22Rv1 (cell line): ENCODE data around the gene PON3.

Experiments
- H3K27ac ChIP-seq: fragments of 450-650 bp; 2 replicates; pipeline ENCODE4 v1.5.1; 2017
- ZFX ChIP-seq: fragments of 450-650 bp; IDR thresholded peaks from 2 replicates; pipeline ENCODE4 v1.6.1; 2017; ENCODE audit warnings: antibody characterized with exemption, borderline replicate concordance
- TF ChIP-seq, protein P1 (sequence below): fragments of 450-650 bp; IDR thresholded peaks from 2 replicates; pipeline ENCODE4 v1.5.1; 2017; ENCODE audit warnings: mild to moderate bottlenecking

PON3 gene

DNA sequence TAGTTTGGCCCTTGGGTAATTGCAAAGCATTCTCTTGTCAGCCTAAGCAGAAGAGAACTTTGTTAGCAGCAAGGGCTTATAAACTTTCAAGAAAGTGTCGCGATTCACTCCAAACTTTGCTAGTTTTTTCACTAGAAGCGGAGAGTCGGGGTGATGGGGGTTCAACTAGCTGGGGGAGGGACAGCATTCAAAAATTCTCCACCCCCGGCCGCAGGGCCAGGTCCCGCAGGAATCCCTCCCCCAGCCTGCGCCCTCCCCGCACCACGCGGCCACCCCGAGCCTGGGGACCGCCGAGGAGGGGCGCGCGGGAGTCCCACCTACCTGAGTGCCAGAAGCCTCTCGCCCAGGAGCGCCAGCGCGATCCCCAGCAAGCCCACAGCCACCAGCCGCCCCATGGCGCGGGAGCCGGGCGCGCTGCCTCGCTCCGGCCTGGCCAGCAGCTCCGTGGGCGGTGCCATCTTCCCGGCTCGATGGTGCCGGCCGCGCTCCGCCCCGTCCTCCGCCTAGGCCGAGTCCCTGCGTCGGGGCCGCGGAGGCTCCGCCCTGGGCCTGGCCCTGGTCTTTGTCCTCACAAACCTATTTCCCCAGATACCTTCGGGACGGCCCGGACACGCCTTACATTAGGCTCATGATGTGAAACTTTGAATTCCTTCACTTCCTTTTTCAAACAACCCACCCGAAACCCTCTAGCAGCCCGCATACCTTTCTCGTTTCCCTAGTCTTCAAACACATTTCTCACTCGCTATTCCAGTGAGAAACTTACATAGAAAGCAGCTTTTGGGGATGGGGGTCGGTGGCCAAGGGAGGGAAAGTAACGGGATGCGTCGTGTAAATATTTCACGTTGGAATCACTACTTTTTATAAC lies 38.6 kb upstream of the PON3 start, which contains the start of gene PON2:
TSS of gene PON2 (minus strand) at position 472 of the 865 bp plus-strand sequence. CDS start at position 395, 77 bp downstream.
- H3K27ac ChIP-seq, result peak within 1 kb of the TSS; percentile 79
- no peak for TF ChIP-seq ZFX
- TF ChIP-seq, protein P1, sequence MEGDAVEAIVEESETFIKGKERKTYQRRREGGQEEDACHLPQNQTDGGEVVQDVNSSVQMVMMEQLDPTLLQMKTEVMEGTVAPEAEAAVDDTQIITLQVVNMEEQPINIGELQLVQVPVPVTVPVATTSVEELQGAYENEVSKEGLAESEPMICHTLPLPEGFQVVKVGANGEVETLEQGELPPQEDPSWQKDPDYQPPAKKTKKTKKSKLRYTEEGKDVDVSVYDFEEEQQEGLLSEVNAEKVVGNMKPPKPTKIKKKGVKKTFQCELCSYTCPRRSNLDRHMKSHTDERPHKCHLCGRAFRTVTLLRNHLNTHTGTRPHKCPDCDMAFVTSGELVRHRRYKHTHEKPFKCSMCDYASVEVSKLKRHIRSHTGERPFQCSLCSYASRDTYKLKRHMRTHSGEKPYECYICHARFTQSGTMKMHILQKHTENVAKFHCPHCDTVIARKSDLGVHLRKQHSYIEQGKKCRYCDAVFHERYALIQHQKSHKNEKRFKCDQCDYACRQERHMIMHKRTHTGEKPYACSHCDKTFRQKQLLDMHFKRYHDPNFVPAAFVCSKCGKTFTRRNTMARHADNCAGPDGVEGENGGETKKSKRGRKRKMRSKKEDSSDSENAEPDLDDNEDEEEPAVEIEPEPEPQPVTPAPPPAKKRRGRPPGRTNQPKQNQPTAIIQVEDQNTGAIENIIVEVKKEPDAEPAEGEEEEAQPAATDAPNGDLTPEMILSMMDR, result 0 out of 2 replicates have a peak, but pooled peaks have one; percentile 9

DNA sequence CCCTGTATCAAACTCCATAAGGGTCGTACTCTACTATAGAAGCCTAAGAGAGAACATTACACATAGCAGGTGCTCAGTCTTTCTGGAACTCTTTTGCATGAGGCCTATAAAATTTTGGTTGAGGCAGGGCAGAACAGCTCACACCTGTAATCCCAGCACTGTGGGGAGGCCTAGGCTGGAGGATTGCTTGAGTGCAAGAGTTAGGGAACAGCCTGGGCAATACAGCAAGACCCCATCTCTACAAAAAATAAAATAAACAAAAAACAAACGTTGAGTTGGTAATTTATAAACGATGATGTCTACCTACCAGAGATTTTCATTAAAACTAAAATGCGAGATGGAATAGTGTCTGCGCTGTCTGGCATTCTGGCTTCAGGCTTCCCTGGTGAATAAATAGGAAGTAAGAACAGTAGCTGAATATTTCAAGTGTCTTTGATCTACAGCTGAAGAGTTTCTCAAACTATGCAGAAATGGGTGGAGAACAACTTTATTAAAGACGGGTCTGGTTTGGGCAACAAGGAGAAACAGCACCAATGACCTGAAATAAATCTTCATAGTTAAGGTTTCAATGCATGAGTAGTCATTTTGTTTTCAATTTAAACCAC lies 37.9 kb upstream of the PON3 start:
- H3K27ac ChIP-seq, result peak overlapping the region; percentile 79

DNA sequence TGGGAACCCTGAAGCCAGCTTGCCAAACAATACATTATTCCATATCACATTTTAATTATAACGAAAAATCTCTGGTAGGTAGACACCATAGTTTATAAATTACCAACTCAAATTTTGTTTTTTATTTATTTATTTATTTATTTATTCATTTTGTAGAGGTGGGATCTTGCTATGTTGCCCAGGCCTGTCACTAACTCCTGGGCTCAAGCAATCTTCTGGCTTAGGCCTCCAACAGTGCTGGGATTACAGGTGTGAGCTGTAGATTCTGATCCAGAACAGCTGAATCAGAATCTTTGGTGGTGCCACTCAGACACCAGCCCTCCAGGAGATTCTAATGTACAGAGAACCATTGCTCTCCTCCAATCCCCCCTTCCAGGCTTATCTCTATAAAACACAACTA lies 37.0 kb upstream of the PON3 start:
- no peak for TF ChIP-seq ZFX
- TF ChIP-seq, protein P1, result no peak
- H3K27ac ChIP-seq, result no peak overlapping the region

More for the DNA sequence above, 37.9 kb upstream of the PON3 start:
- no peak for TF ChIP-seq ZFX
- TF ChIP-seq, protein P1, result no peak

DNA sequence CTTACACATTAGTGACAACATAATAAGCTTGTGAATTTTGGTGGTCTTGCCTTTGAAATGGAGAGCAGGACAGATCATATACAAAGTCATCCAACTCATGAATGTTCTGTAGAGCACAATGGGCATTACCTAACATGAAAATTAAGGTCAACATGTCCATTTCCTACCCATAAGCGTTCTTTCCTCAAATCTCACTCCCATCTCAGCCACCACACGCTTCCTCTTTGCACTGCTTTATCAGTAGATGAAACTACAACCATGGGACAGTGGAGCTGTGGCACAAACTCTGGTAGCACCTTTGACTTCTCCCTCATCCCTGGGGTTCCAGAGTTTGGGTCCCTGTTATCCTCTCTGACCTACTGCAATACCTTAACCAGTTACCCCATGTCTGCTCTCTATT lies 36.4 kb upstream of the PON3 start:
- TF ChIP-seq ZFX, result no peak
- TF ChIP-seq, protein P1, result no peak
- H3K27ac ChIP-seq, result no peak overlapping the region

DNA sequence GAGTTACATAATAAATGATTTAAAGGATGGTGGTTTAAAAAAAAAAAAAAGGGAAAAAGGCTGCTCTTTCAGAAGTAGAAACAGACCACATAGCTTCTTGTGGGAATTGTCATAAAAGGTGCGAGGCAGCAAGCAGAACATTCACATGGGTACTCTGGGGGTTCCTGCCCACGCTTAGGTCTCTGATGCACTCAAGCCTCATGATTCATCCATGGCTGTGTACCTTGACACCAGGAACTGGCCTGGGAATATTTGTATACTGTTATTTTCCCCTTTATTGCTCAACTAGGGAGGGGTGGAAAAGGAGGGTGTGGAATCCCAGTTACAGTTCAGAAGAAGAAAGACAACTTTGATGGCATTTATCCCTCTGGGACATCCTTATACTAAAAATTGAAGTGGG lies 34.7 kb upstream of the PON3 start:
- no peak overlapping the region for H3K27ac ChIP-seq
- TF ChIP-seq, protein P1, result no peak
- TF ChIP-seq ZFX, result no peak

DNA sequence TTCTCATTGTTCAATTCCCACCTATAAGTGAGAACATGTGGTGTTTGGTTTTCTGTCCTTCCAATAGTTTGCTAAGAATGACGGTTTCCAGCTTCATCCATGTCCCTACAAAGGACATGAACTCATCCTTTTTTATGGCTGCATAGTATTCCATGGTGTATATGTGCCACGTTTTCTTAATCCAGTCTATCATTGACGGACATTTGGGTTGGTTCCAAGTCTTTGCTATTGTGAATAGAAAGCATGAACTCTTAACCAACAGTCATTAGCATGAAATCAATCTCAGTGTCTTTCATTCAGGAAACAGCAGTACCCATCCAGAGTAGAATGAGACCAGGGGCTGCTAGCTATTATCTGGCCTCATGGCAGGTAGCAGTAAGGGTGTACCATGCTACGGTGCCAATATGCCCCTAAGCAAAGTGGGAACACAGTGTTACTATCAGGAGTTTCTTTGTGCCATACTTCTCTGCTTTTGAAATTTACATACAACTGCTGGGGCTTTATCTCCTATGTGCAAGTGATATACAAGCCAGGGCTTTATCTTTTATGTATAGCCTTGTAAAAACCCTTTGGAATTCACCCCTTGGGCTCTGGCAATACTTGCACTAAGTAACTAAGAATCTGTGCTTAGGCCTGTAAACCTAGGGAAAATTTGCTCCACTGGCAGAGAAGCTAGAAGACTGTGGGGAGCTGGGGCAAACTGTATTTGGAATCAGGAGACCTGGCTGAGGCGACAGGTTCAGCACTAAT lies 33.2 kb upstream of the PON3 start:
- no peak for TF ChIP-seq ZFX
- TF ChIP-seq, protein P1, result no peak
- H3K27ac ChIP-seq, result no peak overlapping the region
